H9 (cell line): ENCODE results near the gene NEURL1. TPM values are rescaled to one million over a fixed set of nuclear protein-coding genes. Genes with fewer than 3 reads are reported as not detected.

Source experiments
- DNase-seq: peaks from one replicate; pipeline ENCODE4 v3.0.0-alpha.2; 2017
- H2AFZ ChIP-seq: one replicate; pipeline ENCODE4 v1.6.1; 2013; ENCODE audit warnings: mild to moderate bottlenecking, low read length, control low read depth, moderate library complexity
- H2AK5ac ChIP-seq: 2 replicates; pipeline ENCODE4 v1.6.1; 2013; ENCODE audit warnings: low read length, control low read depth, mixed read lengths; ENCODE audit not compliant: insufficient read length
- H2BK120ac ChIP-seq: one replicate; pipeline ENCODE4 v1.6.1; 2013; ENCODE audit warnings: low read depth, mild to moderate bottlenecking, low read length, control low read depth, inconsistent platforms; ENCODE audit not compliant: poor library complexity, severe bottlenecking
- H2BK12ac ChIP-seq: 2 replicates; pipeline ENCODE4 v1.6.1; 2013; ENCODE audit warnings: low read length, control low read depth, mixed read lengths, low read depth; ENCODE audit not compliant: insufficient read length
- H2BK15ac ChIP-seq: 2 replicates; pipeline ENCODE4 v1.6.1; 2013; ENCODE audit warnings: low read depth, low read length, control low read depth
- H2BK20ac ChIP-seq: one replicate; pipeline ENCODE4 v1.6.1; 2013; ENCODE audit warnings: low read depth, mild to moderate bottlenecking, low read length, control low read depth, inconsistent platforms; ENCODE audit not compliant: poor library complexity, severe bottlenecking
- H2BK5ac ChIP-seq: 2 replicates; pipeline ENCODE4 v1.6.1; 2013; ENCODE audit warnings: low read length, control low read depth, mixed read lengths; ENCODE audit not compliant: insufficient read length
- H3K14ac ChIP-seq: 2 replicates; pipeline ENCODE4 v1.6.1; 2013; ENCODE audit warnings: low read length, control low read depth; ENCODE audit not compliant: insufficient read depth
- H3K18ac ChIP-seq: 2 replicates; pipeline ENCODE4 v1.6.1; 2013; ENCODE audit warnings: low read depth, mild to moderate bottlenecking, mixed read lengths, low read length, control low read depth; ENCODE audit not compliant: insufficient read length
- H3K23ac ChIP-seq: 2 replicates; pipeline ENCODE4 v1.6.1; 2013; ENCODE audit warnings: low read length, control low read depth, mixed read lengths, low read depth; ENCODE audit not compliant: insufficient read length
- H3K23me2 ChIP-seq: 2 replicates; pipeline ENCODE4 v1.6.1; 2013; ENCODE audit warnings: low read depth, mild to moderate bottlenecking, mixed read lengths, low read length, control low read depth; ENCODE audit not compliant: insufficient read length, poor library complexity, severe bottlenecking
- H3K27ac ChIP-seq: 2 replicates; pipeline ENCODE4 v1.5.1; 2013; ENCODE audit warnings: low read length, control low read depth, mixed read lengths, low read depth; ENCODE audit not compliant: insufficient read length
- H3K27me3 ChIP-seq: 2 replicates; pipeline ENCODE4 v1.6.1; 2013; ENCODE audit warnings: low read length, control low read depth, inconsistent platforms; ENCODE audit not compliant: insufficient read depth
- H3K4ac ChIP-seq: 2 replicates; pipeline ENCODE4 v1.6.1; 2013; ENCODE audit warnings: low read depth, mild to moderate bottlenecking, control low read depth, inconsistent platforms, low read length, moderate library complexity
- H3K4me1 ChIP-seq: 2 replicates; pipeline ENCODE4 v1.6.1; 2013; ENCODE audit warnings: low read length, control low read depth, inconsistent platforms; ENCODE audit not compliant: insufficient read depth
- H3K4me2 ChIP-seq: 2 replicates; pipeline ENCODE4 v1.6.1; 2013; ENCODE audit warnings: low read length, control low read depth, mixed read lengths; ENCODE audit not compliant: insufficient read length, insufficient read depth
- H3K56ac ChIP-seq: 2 replicates; pipeline ENCODE4 v1.6.1; 2013; ENCODE audit warnings: low read depth, mild to moderate bottlenecking, mixed read lengths, low read length, control low read depth; ENCODE audit not compliant: insufficient read length
- H3K79me1 ChIP-seq: 2 replicates; pipeline ENCODE4 v1.6.1; 2013; ENCODE audit warnings: low read depth, mild to moderate bottlenecking, moderate library complexity, low read length, control low read depth, inconsistent platforms; ENCODE audit not compliant: insufficient read depth, poor library complexity, severe bottlenecking
- H3K79me2 ChIP-seq: 2 replicates; pipeline ENCODE4 v1.6.1; 2013; ENCODE audit warnings: low read length, control low read depth, inconsistent platforms; ENCODE audit not compliant: insufficient read depth
- H3K9ac ChIP-seq: 2 replicates; pipeline ENCODE4 v1.6.1; 2013; ENCODE audit warnings: low read length, control low read depth, mixed read lengths; ENCODE audit not compliant: insufficient read length; ENCODE audit errors: extremely low read depth
- H3K9me3 ChIP-seq: one replicate; pipeline ENCODE4 v1.6.1; 2013; ENCODE audit warnings: low read depth, low read length, inconsistent platforms; ENCODE audit not compliant: control insufficient read depth
- H3T11ph ChIP-seq: one replicate; pipeline ENCODE4 v1.6.1; 2013; ENCODE audit warnings: mild to moderate bottlenecking, low read length, control low read depth, inconsistent platforms
- H4K20me1 ChIP-seq: one replicate; pipeline ENCODE4 v1.6.1; 2013; ENCODE audit not compliant: control insufficient read depth, insufficient read length, insufficient read depth
- H4K5ac ChIP-seq: 2 replicates; pipeline ENCODE4 v1.6.1; 2013; ENCODE audit warnings: low read depth, mild to moderate bottlenecking, mixed read lengths, low read length, control low read depth; ENCODE audit not compliant: insufficient read length
- H4K8ac ChIP-seq: replicated peaks from 2 replicates; pipeline ENCODE4 v1.6.1; 2013; ENCODE audit warnings: low read length, control low read depth, mixed read lengths, low read depth; ENCODE audit not compliant: insufficient read length
- H4K91ac ChIP-seq: 2 replicates; pipeline ENCODE4 v1.6.1; 2013; ENCODE audit warnings: low read depth, mild to moderate bottlenecking, moderate library complexity, mixed read lengths, low read length, control low read depth; ENCODE audit not compliant: insufficient read length
- H3K27ac Mint-ChIP-seq, 3 experiments: 2 replicates in 2 of 3; 3 replicates in 1 of 3; pipeline ENCODE4 v1.8.0; 2020 to 2021; ENCODE audit warnings: mixed read lengths in 3 of 3, mild to moderate bottlenecking in 1 of 3, moderate library complexity in 1 of 3
- H3K27me3 Mint-ChIP-seq: 2 replicates; pipeline ENCODE4 v1.8.0; 2021; ENCODE audit warnings: low read depth, mild to moderate bottlenecking, moderate library complexity, mixed read lengths
- H3K36me3 Mint-ChIP-seq, 3 experiments: 2 replicates in 2 of 3; 3 replicates in 1 of 3; pipeline ENCODE4 v1.8.0; 2020 to 2021; ENCODE audit warnings: low read depth in 3 of 3, mixed read lengths in 3 of 3; ENCODE audit not compliant: insufficient read depth in 1 of 3
- H3K4me1 Mint-ChIP-seq, 2 experiments: 2 replicates each; pipeline ENCODE4 v1.8.0; 2020; ENCODE audit warnings: mixed read lengths in 2 of 2
- H3K4me3 Mint-ChIP-seq, 2 experiments: 2 replicates in 1 of 2; 3 replicates in 1 of 2; pipeline ENCODE4 v1.8.0; 2020 to 2021; ENCODE audit warnings: mild to moderate bottlenecking in 2 of 2, mixed read lengths in 2 of 2, moderate library complexity in 1 of 2
- H3K9me3 Mint-ChIP-seq, 2 experiments: 2 replicates in 1 of 2; 3 replicates in 1 of 2; pipeline ENCODE4 v1.8.0; 2020; ENCODE audit warnings: mild to moderate bottlenecking in 2 of 2, mixed read lengths in 2 of 2, moderate library complexity in 1 of 2
- CTCF ChIP-seq: fragments of 200-600 bp; sonication (generic); conservative IDR thresholded peaks from 3 replicates; pipeline ENCODE4 v1.8.0; 2021; ENCODE audit warnings: antibody characterized with exemption, mild to moderate bottlenecking
- WGBS: extraction: QIAGEN DNeasy Blood & Tissue Kit; methylation state at CpG from one replicate; pipeline ENCODE4 v1.1.7; 2013; ENCODE audit warnings: missing lambda C conversion rate, low lambda C conversion rate, mixed read lengths; ENCODE audit not compliant: insufficient read length; ENCODE audit errors: extremely low coverage; 5-methylcytosine and 5-hydroxymethylcytosine counted together
- total RNA-seq: library from RNA; stranded (reverse); gene quantifications from 2 replicates; pipeline ENCODE4 v1.2.1, GENCODE V29; 2021

The NEURL1 gene
- total RNA-seq, 1 experiment from 2014 or later: 1.2 TPM

GRCh38 chr10:103564116-103564501 lies 70.6 kb downstream of the NEURL1 start:
- no peaks in the 10 kb centered on the region for H3K27me3 ChIP-seq
- H2AK5ac ChIP-seq: no peak overlapping the region
- H3K18ac ChIP-seq: no peak overlapping the region
- H4K91ac ChIP-seq: no peak overlapping the region
- H3K4me2 ChIP-seq: no peak overlapping the region
- no peak overlapping the region for H2BK12ac ChIP-seq
- H2BK15ac ChIP-seq: no peak overlapping the region
- TF ChIP-seq CTCF: no peak
- H4K20me1 ChIP-seq: no peaks in the 10 kb centered on the region
- no peak overlapping the region for H4K5ac ChIP-seq
- H3K23me2 ChIP-seq: no peaks in the 10 kb centered on the region
- H3K27ac ChIP-seq: no peak overlapping the region
- DNase-seq: no peak
- H3T11ph ChIP-seq: no peak overlapping the region
- no peak overlapping the region for H2AFZ ChIP-seq
- no peak overlapping the region for H2BK20ac ChIP-seq
- H3K9ac ChIP-seq: no peak overlapping the region
- no peak overlapping the region for H2BK120ac ChIP-seq
- H3K23ac ChIP-seq: no peak overlapping the region
- no peaks in the 10 kb centered on the region for H3K79me2 ChIP-seq
- no peaks in the 10 kb centered on the region for H3K4me1 ChIP-seq
- Mint-ChIP-seq H3K36me3 (no peaks in the 10 kb centered on the region), H3K27me3 (peaks cover 3% of the 10 kb centered on the region), H3K27ac (no peak overlapping the region), H3K4me1 (peaks cover 2 to 5% of the 10 kb centered on the region in 2 experiments; a peak in 1 of 4 replicates), H3K4me3 (no peak overlapping the region), H3K9me3 (no peaks in the 10 kb centered on the region; a peak in 1 of 5 replicates)
- WGBS: no CpG with 5 or more reads among the region's 7 CpGs
- H4K8ac ChIP-seq: no peak overlapping the region
- H3K9me3 ChIP-seq: no peaks in the 10 kb centered on the region
- no peaks in the 10 kb centered on the region for H3K79me1 ChIP-seq
- no peak overlapping the region for H3K56ac ChIP-seq
- no peak overlapping the region; the same call in 1 of the 2 replicates for H3K14ac ChIP-seq
- H3K4ac ChIP-seq: no peak overlapping the region
- no peak overlapping the region for H2BK5ac ChIP-seq
